ENCODE results near the gene STRIT1. TPM values are rescaled to one million over a fixed set of nuclear protein-coding genes. Genes with fewer than 3 reads are reported as not detected.
A peak's percentile ranks its signal among the peaks of the same experiment; 100 is the strongest.

The STRIT1 gene
- total and polyA plus RNA-seq, 9 of the 15 experiments (the other 6 are each of a cell fraction or from before 2014, with no cell fraction given), result not detected

- TF ChIP-seq SFPQ (IDR thresholded peaks at IDR 0.05; ENCODE audit: low read depth, low read length), result no peak
- no peak for TF ChIP-seq ZNF232 (CRISPR knock-in tag; IDR thresholded peaks at IDR 0.05)
- peak in 1 of 2 experiments; percentile 82; a peak in 1 of 4 replicates for TF ChIP-seq SRF (CRISPR knock-in tag; IDR thresholded peaks at IDR 0.05)
- TF ChIP-seq, protein P1, sequence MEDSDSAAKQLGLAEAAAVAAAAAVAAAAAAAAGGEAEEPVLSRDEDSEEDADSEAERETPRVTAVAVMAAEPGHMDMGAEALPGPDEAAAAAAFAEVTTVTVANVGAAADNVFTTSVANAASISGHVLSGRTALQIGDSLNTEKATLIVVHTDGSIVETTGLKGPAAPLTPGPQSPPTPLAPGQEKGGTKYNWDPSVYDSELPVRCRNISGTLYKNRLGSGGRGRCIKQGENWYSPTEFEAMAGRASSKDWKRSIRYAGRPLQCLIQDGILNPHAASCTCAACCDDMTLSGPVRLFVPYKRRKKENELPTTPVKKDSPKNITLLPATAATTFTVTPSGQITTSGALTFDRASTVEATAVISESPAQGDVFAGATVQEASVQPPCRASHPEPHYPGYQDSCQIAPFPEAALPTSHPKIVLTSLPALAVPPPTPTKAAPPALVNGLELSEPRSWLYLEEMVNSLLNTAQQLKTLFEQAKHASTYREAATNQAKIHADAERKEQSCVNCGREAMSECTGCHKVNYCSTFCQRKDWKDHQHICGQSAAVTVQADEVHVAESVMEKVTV (CRISPR knock-in tag; IDR thresholded peaks at IDR 0.05), result no peak
- no peak for TF ChIP-seq IFI16 (CRISPR knock-in tag; IDR thresholded peaks at IDR 0.05)
- TF ChIP-seq XRCC4 (IDR thresholded peaks at IDR 0.05; ENCODE audit: extremely low read depth, insufficient read depth, insufficient read length), result no peak
- TF ChIP-seq EGR1 (conservative IDR thresholded peaks at IDR 0.05), result no peak
- TF ChIP-seq THRB (CRISPR knock-in tag; conservative IDR thresholded peaks at IDR 0.05), result no peak
- TF ChIP-seq, protein P2, sequence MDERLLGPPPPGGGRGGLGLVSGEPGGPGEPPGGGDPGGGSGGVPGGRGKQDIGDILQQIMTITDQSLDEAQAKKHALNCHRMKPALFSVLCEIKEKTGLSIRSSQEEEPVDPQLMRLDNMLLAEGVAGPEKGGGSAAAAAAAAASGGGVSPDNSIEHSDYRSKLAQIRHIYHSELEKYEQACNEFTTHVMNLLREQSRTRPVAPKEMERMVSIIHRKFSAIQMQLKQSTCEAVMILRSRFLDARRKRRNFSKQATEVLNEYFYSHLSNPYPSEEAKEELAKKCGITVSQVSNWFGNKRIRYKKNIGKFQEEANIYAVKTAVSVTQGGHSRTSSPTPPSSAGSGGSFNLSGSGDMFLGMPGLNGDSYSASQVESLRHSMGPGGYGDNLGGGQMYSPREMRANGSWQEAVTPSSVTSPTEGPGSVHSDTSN (CRISPR knock-in tag; IDR thresholded peaks at IDR 0.05; ENCODE audit: low read depth), result no peak
- TF ChIP-seq, protein P2 (tag; conservative IDR thresholded peaks at IDR 0.05; ENCODE audit: low read depth), result no peak
- TF ChIP-seq USF2 (CRISPR knock-in tag; IDR thresholded peaks at IDR 0.05), result no peak
- no peak for TF ChIP-seq BACH1 (tag; IDR thresholded peaks at IDR 0.05)
- no peak for TF ChIP-seq NFYB (IDR thresholded peaks at IDR 0.05; ENCODE audit: extremely low read depth, insufficient read length)
- peak; percentile 51; the same call in 1 of the 2 replicates for TF ChIP-seq DMBX1 (CRISPR knock-in tag; IDR thresholded peaks at IDR 0.05; ENCODE audit: borderline replicate concordance)
- TF ChIP-seq ZNF584 (CRISPR knock-in tag; IDR thresholded peaks at IDR 0.05; ENCODE audit: low read depth), result no peak
- TF ChIP-seq ZNF511 (CRISPR knock-in tag; IDR thresholded peaks at IDR 0.05), result no peak
- TF ChIP-seq SPI1 (IDR thresholded peaks at IDR 0.05; ENCODE audit: borderline replicate concordance, low read depth, low read length), result no peak
- no peak for TF ChIP-seq ZNF134 (CRISPR knock-in tag; conservative IDR thresholded peaks at IDR 0.05)
- no peak for TF ChIP-seq HDGF (IDR thresholded peaks at IDR 0.05)
Measured at GRCh38 chr3:155248531-155249187, 44.8 kb downstream of the STRIT1 start (continued).
